HL-60 (cell line): ENCODE measurements around the gene PARVA.

Source experiments
- DNase-seq, 2 experiments: peaks; one replicate each; pipeline ENCODE4 v3.0.0-alpha.2; 2010 to 2020; ENCODE audit warnings: low read depth in 1 of 2, low spot score in 1 of 2
- H3K27ac ChIP-seq: fragments of 250-450 bp; sonication (Bioruptor Pico); replicated peaks from 2 replicates; pipeline ENCODE4 v1.5.1; 2020; ENCODE audit warnings: mild to moderate bottlenecking, moderate library complexity
- H3K27me3 ChIP-seq: fragments of 250-450 bp; sonication (Bioruptor Pico); 2 replicates; pipeline ENCODE4 v1.5.1; 2021; ENCODE audit warnings: mild to moderate bottlenecking, moderate library complexity; ENCODE audit not compliant: insufficient read depth, poor library complexity, severe bottlenecking
- H3K4me3 ChIP-seq: replicated peaks from 2 replicates; pipeline ENCODE4 v1.5.1; 2011; ENCODE audit warnings: mild to moderate bottlenecking, control low read depth, low read length; ENCODE audit not compliant: insufficient read depth
- GABPA ChIP-seq: IDR thresholded peaks from 2 replicates; pipeline ENCODE4 v1.6.1; 2012; ENCODE audit warnings: low read depth
- POLR2AphosphoS5 ChIP-seq: IDR thresholded peaks from 2 replicates; pipeline ENCODE4 v1.6.1; 2012; ENCODE audit warnings: low read depth
- SPI1 ChIP-seq: IDR thresholded peaks from 2 replicates; pipeline ENCODE4 v1.6.1; 2012; ENCODE audit warnings: low read depth, mild to moderate bottlenecking, borderline replicate concordance
- TF ChIP-seq, protein P1 (sequence below): IDR thresholded peaks from 2 replicates; pipeline ENCODE4 v1.6.1; 2012; ENCODE audit warnings: low read depth; ENCODE audit not compliant: insufficient replicate concordance
- TF ChIP-seq, protein P2 (sequence below): IDR thresholded peaks from one replicate; pipeline ENCODE4 v1.5.1; 2011; ENCODE audit warnings: low read length, control low read depth, inconsistent platforms; ENCODE audit not compliant: insufficient read depth

Gene PARVA

DNA sequence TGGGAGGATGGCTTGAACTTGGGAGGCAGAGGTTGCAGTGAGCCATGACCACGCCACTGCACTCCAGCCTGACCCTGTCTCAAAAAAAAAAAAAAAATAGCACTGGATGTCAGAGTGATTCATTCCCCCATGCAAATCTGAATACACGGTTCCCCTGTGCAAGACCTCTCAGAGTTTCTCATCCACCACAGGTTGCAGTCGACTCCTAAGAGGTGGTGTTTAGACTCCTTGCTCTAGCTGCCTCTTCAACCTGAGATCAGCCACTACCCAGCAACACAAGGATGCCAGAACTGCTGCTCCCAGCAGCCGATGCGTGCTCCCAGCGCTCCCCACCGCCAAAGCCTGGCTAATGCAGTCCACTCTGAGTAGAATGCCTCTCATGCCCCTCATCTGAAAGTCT is 97.5 kb downstream of the PARVA start:
- H3K4me3 ChIP-seq, result no peak overlapping the region
- no peak for TF ChIP-seq POLR2AphosphoS5
- H3K27me3 ChIP-seq, result no peaks in the 10 kb centered on the region
- no peak for DNase-seq
- no peak overlapping the region for H3K27ac ChIP-seq

DNA sequence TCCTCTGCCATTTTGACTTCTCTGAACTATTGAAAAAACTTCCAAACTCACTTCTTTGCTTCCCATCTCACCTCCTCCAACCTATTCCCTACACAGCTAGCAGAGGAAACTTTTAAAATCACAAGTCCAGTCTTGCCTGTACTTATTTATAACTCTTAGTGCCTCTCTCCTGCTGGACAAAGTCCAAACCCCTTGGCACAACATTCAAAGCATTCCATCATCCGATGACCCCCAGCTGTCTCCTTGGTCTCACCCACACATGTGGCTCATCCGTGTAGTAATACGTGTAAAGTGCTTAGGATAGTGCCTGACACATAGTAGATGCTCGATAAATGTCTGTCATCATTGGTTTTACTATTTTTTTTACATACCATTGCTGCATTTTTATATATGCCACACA is 101.4 kb downstream of the PARVA start:
- no peak for DNase-seq
- no peak overlapping the region for H3K27ac ChIP-seq

DNA sequence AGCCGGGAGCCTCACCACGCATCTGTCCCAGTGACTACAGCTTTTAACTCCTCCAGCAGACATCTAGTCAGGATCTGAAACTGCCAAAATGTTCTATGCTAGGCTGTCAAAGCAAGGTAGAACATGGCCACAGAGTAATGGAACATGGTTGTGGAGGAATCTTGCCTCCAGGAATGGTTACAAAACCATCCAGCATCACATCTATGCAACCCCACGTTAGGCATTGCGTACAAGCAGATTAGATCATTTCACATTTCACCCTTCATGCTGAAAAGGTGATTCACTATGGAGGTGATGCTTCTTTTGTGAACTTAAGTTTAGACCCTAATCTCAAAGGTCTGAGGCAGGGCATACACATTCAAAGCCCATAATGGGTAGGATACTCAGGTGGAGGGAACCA is 103.0 kb downstream of the PARVA start:
- Histone ChIP-seq H3K27ac (no peak overlapping the region), H3K27me3 (no peaks in the 10 kb centered on the region), H3K4me3 (no peak overlapping the region)
- TF ChIP-seq, protein P1, sequence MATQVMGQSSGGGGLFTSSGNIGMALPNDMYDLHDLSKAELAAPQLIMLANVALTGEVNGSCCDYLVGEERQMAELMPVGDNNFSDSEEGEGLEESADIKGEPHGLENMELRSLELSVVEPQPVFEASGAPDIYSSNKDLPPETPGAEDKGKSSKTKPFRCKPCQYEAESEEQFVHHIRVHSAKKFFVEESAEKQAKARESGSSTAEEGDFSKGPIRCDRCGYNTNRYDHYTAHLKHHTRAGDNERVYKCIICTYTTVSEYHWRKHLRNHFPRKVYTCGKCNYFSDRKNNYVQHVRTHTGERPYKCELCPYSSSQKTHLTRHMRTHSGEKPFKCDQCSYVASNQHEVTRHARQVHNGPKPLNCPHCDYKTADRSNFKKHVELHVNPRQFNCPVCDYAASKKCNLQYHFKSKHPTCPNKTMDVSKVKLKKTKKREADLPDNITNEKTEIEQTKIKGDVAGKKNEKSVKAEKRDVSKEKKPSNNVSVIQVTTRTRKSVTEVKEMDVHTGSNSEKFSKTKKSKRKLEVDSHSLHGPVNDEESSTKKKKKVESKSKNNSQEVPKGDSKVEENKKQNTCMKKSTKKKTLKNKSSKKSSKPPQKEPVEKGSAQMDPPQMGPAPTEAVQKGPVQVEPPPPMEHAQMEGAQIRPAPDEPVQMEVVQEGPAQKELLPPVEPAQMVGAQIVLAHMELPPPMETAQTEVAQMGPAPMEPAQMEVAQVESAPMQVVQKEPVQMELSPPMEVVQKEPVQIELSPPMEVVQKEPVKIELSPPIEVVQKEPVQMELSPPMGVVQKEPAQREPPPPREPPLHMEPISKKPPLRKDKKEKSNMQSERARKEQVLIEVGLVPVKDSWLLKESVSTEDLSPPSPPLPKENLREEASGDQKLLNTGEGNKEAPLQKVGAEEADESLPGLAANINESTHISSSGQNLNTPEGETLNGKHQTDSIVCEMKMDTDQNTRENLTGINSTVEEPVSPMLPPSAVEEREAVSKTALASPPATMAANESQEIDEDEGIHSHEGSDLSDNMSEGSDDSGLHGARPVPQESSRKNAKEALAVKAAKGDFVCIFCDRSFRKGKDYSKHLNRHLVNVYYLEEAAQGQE, result no peak
- TF ChIP-seq POLR2AphosphoS5 (no peak), SPI1 (no peak)
- no peak for DNase-seq

More for the DNA sequence above, 101.4 kb downstream of the PARVA start:
- Histone ChIP-seq H3K4me3 (no peak overlapping the region), H3K27me3 (no peaks in the 10 kb centered on the region)
- TF ChIP-seq POLR2AphosphoS5, result no peak
- TF ChIP-seq, protein P1, result no peak
- no peak for TF ChIP-seq SPI1
- TF ChIP-seq, protein P2, sequence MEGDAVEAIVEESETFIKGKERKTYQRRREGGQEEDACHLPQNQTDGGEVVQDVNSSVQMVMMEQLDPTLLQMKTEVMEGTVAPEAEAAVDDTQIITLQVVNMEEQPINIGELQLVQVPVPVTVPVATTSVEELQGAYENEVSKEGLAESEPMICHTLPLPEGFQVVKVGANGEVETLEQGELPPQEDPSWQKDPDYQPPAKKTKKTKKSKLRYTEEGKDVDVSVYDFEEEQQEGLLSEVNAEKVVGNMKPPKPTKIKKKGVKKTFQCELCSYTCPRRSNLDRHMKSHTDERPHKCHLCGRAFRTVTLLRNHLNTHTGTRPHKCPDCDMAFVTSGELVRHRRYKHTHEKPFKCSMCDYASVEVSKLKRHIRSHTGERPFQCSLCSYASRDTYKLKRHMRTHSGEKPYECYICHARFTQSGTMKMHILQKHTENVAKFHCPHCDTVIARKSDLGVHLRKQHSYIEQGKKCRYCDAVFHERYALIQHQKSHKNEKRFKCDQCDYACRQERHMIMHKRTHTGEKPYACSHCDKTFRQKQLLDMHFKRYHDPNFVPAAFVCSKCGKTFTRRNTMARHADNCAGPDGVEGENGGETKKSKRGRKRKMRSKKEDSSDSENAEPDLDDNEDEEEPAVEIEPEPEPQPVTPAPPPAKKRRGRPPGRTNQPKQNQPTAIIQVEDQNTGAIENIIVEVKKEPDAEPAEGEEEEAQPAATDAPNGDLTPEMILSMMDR, result no peak
- TF ChIP-seq GABPA, result no peak

DNA sequence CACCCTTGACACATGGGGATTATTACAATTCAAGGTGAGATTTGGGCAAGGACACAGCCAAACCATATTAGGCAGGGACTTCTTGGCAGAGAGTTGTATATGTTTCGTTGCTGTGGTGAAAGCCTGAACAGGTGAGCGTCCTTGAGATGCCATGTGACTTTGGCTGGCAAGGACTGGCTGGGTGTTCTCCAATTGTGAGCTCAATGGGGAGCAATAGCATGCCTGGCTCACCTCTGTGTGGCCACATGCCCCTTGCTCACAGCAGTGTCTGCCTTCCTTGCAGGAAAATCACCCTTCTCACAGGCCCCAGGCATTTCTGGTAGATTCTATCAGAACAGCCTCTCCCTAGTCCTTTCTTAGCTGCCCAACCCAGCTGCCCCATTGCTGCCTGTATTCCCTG is 105.5 kb downstream of the PARVA start:
- H3K4me3 ChIP-seq, result no peak overlapping the region
- TF ChIP-seq, protein P2, result no peak
- TF ChIP-seq, protein P1, result no peak
- TF ChIP-seq SPI1, result no peak
- no peak for TF ChIP-seq POLR2AphosphoS5
- no peak for TF ChIP-seq GABPA
- H3K27ac ChIP-seq, result no peak overlapping the region
- no peaks in the 10 kb centered on the region for H3K27me3 ChIP-seq
- no peak for DNase-seq
